GM10266 (cell line): ENCODE measurements around the gene KCNN3.

Source experiments
- DNase-seq: peaks from one replicate; pipeline ENCODE4 v3.0.0; 2012; ENCODE audit errors: extremely low spot score
- CTCF ChIP-seq: IDR thresholded peaks from 2 replicates; pipeline ENCODE4 v1.5.1; 2012; ENCODE audit warnings: mild to moderate bottlenecking, low read depth; ENCODE audit not compliant: control insufficient read depth, insufficient read depth; ENCODE audit errors: missing control alignments

Gene KCNN3

GRCh38 chr1:154845879-154846278 lies 24.2 kb downstream of the KCNN3 start:
- no peak for TF ChIP-seq CTCF
- no peak for DNase-seq

- no peak for DNase-seq
- no peak for TF ChIP-seq CTCF
Observed at GRCh38 chr1:154845174-154845573, 24.9 kb downstream of the KCNN3 start.

- no peak for TF ChIP-seq CTCF
Observed at GRCh38 chr1:154844297-154844681, 25.8 kb downstream of the KCNN3 start.

GRCh38 chr1:154843636-154844296 lies 26.3 kb downstream of the KCNN3 start:
- no peak for DNase-seq
- no peak for TF ChIP-seq CTCF

More at GRCh38 chr1:154844297-154844681, 25.8 kb downstream of the KCNN3 start:
- no peak for DNase-seq

GRCh38 chr1:154842635-154843034 lies 27.4 kb downstream of the KCNN3 start:
- no peak for DNase-seq
- TF ChIP-seq CTCF: no peak

- DNase-seq: no peak
- TF ChIP-seq CTCF: no peak
Observed at GRCh38 chr1:154841384-154841783, 28.7 kb downstream of the KCNN3 start.

GRCh38 chr1:154840269-154841176 lies 29.6 kb downstream of the KCNN3 start:
- TF ChIP-seq CTCF: no peak
- DNase-seq: no peak
